NCI-H526 (cell line): ENCODE data around the gene DGKD.

ENCODE experiments used
- DNase-seq, 2 experiments: peaks; one replicate each; lab custom pipeline; 2025; lab: John Stamatoyannopoulos, UW

Gene DGKD

DNA sequence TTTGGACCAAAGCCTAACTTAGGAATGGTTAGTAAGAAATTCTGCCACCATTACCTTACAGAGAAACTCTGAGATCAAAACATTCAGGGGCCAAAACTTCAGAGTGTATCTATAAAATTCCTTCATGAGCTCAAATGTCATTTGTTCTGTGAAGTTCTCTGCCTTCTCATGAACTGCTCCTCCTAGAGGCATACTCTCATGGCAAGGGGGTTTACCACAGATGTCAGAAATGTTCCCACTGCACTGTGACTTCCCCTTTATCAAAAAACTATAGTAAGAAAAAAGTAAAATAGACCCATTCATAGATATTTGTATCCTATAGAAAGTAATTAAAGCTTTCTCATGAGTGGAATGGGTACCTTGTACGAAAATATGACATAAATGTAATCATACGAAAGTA, 143.8 kb downstream of the DGKD start:
- DNase-seq: no peak

DNA sequence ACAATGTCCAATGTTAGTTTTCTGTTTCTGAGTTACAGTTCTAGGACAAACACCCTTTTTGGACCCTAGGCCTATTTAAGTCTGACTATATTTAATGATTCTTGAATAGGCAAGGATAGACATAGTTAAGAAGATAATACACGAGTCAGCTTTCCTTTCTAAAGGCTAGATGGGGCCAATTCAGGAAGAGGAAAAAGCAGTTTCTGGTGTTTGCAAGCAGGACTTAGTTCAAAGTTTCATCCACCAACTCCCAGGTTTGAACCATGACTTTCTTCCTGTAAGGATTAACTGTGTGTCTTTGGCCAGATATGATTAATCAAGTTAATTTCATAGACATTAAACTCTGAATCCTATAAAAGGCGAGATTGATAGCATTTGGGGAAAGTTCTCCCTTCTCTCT, 145.6 kb downstream of the DGKD start:
- DNase-seq: no peak

DNA sequence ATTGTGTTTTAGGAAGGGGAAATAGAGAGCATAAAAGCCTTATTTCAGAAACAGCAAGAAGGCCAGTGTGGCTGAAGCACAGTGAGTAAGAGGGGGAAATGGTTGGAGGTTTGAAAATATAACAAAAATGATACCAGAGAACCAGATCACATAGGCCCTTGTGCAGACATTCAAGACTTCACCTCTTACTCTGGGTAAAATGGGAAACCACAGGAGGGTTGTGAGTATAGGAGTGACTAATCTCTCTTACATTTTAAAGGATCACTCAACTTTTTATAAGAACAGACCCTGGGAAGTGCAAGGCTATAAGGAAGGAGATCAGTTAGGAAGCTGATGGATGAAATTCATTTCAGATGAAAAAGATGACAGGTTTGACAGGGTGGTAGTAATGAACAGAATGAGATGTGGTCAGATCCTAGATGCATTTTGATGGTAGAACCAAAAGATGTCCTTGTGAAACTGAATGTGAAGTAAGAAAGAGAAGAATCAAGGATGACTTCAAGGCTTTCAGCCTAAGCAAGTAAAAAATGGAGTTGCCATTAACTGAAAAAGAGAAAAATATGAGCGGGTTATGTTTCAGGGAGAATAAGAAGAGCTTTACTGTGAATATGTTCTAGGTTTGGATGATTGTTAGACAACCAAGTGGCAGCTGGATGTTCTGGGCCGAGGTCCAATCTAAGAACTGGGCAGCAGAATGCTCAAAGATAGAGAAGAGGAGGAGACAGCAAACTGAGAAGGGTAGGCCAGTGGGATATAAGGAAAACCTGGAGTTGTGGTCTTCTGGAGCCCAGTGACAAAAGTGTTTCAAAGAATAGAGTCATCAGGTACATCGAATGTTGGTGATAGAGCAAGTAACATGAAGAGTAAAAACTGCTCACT, 147.1 kb downstream of the DGKD start:
- no peak for DNase-seq

DNA sequence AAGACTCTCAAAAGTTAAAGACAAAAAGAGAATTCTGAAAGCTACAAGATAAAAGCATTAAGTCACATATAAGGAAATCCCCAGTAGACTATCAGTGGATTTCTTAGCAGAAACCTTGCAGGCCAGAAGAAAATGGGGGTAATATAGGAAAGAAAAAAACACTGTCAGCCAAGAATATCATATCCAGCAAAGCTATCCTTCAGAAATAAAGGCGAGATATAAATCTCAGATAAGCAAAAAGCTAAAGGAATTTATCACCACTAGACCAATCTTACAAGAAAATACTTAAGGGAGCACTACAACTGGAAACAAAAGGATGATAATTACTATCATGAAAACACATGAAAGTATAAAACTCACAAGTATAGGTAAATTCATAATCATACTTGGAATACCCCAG, 149.2 kb downstream of the DGKD start:
- no peak for DNase-seq

- no peak for DNase-seq
These were observed 149.8 kb downstream of the DGKD start for GRCh38 chr2:233503947-233504637.

DNA sequence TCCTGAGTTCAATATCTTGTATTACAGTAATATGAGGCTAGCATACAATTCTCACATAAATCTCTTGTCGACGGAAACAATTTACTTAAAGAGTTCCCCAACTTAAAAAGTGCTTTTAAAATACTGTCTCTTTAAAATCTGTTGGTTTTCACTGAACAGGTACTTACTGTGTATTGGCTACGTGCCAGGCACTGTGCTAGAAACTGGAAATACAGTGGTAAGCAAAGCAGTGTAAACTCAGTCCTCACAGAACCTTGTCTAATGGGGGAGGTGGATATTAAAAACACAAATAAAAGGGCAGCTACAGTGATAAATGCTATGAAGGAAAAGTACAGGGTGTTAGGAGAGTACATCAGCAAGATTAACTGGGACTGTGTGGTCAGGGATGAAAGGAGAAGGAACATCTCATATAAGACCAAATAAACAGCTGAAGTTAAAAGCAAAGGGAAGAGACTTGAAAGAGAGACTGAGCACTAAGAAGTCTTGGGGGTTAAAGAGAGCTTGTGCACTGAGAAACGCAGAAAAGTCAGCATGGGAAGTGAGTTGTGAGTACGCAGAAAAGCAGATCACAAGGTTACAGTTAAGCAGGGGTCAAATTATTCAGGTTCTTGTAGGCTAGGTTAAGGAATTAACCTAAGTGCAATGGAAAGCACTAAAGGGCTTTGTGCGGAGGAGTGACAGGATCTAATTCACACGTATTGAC, 159.8 kb downstream of the DGKD start:
- DNase-seq: no peak

DNA sequence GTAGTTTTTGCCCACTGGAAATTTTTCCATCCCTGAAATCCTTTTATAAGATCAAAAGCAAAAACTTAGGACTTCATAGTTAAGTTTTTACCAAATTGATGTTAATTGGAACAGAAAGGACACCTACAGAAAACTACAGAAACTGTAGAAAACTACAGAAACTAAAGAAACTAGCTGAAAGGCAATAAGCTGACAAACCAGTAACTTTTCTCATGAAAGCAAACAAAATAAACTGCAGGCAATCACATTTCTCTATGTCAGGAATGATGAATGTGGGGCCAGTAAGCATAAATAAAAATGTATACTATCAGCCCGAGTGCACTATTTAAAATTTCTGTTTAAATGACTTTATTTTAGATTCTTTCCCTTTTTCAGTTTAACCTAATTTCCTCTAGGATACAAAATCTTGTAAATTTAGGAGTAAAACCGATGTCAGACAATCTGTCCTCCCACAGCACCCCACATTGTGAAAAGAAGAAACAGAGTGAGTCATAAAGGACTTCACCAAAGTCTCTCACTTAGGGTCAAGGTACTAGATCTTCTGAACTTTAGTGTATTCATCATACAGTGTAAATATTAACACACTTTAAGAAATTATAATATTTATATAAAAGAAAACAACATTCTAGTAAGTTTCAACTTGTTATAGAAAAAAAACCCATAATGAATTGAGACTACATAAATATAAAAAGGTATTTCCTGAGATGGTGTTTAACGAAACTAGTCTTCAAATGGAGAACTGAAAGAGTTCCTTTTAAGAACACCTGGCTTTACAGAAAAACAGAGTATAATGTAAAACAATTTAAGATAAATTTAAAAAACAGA, 165.7 kb downstream of the DGKD start:
- no peak for DNase-seq
